Measurements from ENCODE around the gene SRBD1. TPM values are rescaled to one million over a fixed set of nuclear protein-coding genes. Genes with fewer than 3 reads are reported as not detected.

SRBD1 gene
- polyA plus RNA-seq, 3 donors: 25.3 to 28.8 (median 27.0) TPM

- DNase-seq (ENCODE audit: low read depth in 3 of 3, low spot score in 2 of 3): no peak
Measured at GRCh38 chr2:45554742-45555140, 56.3 kb downstream of the SRBD1 start.

- no peak for DNase-seq (ENCODE audit: low read depth in 3 of 3, low spot score in 2 of 3)
Measured at GRCh38 chr2:45554073-45554741, 56.9 kb downstream of the SRBD1 start.

GRCh38 chr2:45551862-45552261 is 59.2 kb downstream of the SRBD1 start:
- no peak for DNase-seq (ENCODE audit: low read depth in 3 of 3, low spot score in 2 of 3)

- DNase-seq (ENCODE audit: low read depth in 3 of 3, low spot score in 2 of 3): no peak
Measured at GRCh38 chr2:45545943-45546342, 65.1 kb downstream of the SRBD1 start.

- no peak for DNase-seq (ENCODE audit: low read depth in 3 of 3, low spot score in 2 of 3)
Measured at GRCh38 chr2:45543257-45543656, 67.8 kb downstream of the SRBD1 start.

- no peak for DNase-seq (ENCODE audit: low read depth in 3 of 3, low spot score in 2 of 3)
Measured at GRCh38 chr2:45542013-45542412, 69.1 kb downstream of the SRBD1 start.

GRCh38 chr2:45541450-45541849 is 69.6 kb downstream of the SRBD1 start:
- no peak for DNase-seq (ENCODE audit: low read depth in 3 of 3, low spot score in 2 of 3)

- no peak for DNase-seq (ENCODE audit: low read depth in 3 of 3, low spot score in 2 of 3)
Measured at GRCh38 chr2:45540942-45541341, 70.1 kb downstream of the SRBD1 start.

- no peak for DNase-seq (ENCODE audit: low read depth in 3 of 3, low spot score in 2 of 3)
Measured at GRCh38 chr2:45533771-45534170, 77.3 kb downstream of the SRBD1 start.

- peak in 1 of 3 donors; percentile 15 for DNase-seq (ENCODE audit: low read depth in 3 of 3, low spot score in 2 of 3)
Measured at GRCh38 chr2:45532181-45532580, 78.9 kb downstream of the SRBD1 start.

GRCh38 chr2:45524016-45524415 is 87.1 kb downstream of the SRBD1 start:
- DNase-seq (ENCODE audit: low read depth in 3 of 3, low spot score in 2 of 3): no peak

GRCh38 chr2:45518546-45518945 is 92.5 kb downstream of the SRBD1 start:
- no peak for DNase-seq (ENCODE audit: low read depth in 3 of 3, low spot score in 2 of 3)

- no peak for DNase-seq (ENCODE audit: low read depth in 3 of 3, low spot score in 2 of 3)
Measured at GRCh38 chr2:45510701-45511420, 100.2 kb downstream of the SRBD1 start.

- no peak for DNase-seq (ENCODE audit: low read depth in 3 of 3, low spot score in 2 of 3)
Measured at GRCh38 chr2:45506756-45507155, 104.3 kb downstream of the SRBD1 start.

GRCh38 chr2:45505138-45505537 is 105.9 kb downstream of the SRBD1 start:
- DNase-seq (ENCODE audit: low read depth in 3 of 3, low spot score in 2 of 3): no peak

GRCh38 chr2:45498661-45499550 is 112.2 kb downstream of the SRBD1 start:
- no peak for DNase-seq (ENCODE audit: low read depth in 3 of 3, low spot score in 2 of 3)

- no peak for DNase-seq (ENCODE audit: low read depth in 3 of 3, low spot score in 2 of 3)
Measured at GRCh38 chr2:45497355-45497754, 113.7 kb downstream of the SRBD1 start.

GRCh38 chr2:45496869-45497268 is 114.2 kb downstream of the SRBD1 start:
- no peak for DNase-seq (ENCODE audit: low read depth in 3 of 3, low spot score in 2 of 3)

GRCh38 chr2:45494978-45495293 is 116.1 kb downstream of the SRBD1 start:
- no peak for DNase-seq (ENCODE audit: low read depth in 3 of 3, low spot score in 2 of 3)

GRCh38 chr2:45494275-45494977 is 116.6 kb downstream of the SRBD1 start:
- peak; percentile 56 to 66 (median 57) for DNase-seq (ENCODE audit: low read depth in 3 of 3, low spot score in 2 of 3)

GRCh38 chr2:45484965-45485364 is 126.1 kb downstream of the SRBD1 start:
- DNase-seq (ENCODE audit: low read depth in 3 of 3, low spot score in 2 of 3): no peak
